Glutamatergic neuron (in vitro differentiated cells): ENCODE measurements around the gene BTRC. TPM values are rescaled to one million over a fixed set of nuclear protein-coding genes. Genes with fewer than 3 reads are reported as not detected.

ENCODE experiments used
- DNase-seq: peaks from one replicate; pipeline ENCODE4 v3.0.0; 2022
- H3K27ac Mint-ChIP-seq: one replicate; pipeline ENCODE4 v1.8.0; 2020; ENCODE audit warnings: mild to moderate bottlenecking, mixed read lengths, inconsistent platforms; ENCODE audit not compliant: unreplicated experiment
- H3K27me3 Mint-ChIP-seq: one replicate; pipeline ENCODE4 v1.8.0; 2020; ENCODE audit warnings: mild to moderate bottlenecking, moderate library complexity, mixed read lengths, inconsistent platforms; ENCODE audit not compliant: unreplicated experiment
- H3K36me3 Mint-ChIP-seq: one replicate; pipeline ENCODE4 v1.8.0; 2020; ENCODE audit warnings: mild to moderate bottlenecking, mixed read lengths, inconsistent platforms; ENCODE audit not compliant: unreplicated experiment
- H3K4me1 Mint-ChIP-seq: one replicate; pipeline ENCODE4 v1.8.0; 2020; ENCODE audit warnings: mild to moderate bottlenecking, low read depth, mixed read lengths, inconsistent platforms; ENCODE audit not compliant: unreplicated experiment
- H3K4me3 Mint-ChIP-seq: one replicate; pipeline ENCODE4 v1.8.0; 2020; ENCODE audit warnings: mild to moderate bottlenecking, mixed read lengths, inconsistent platforms; ENCODE audit not compliant: unreplicated experiment
- H3K9me3 Mint-ChIP-seq: one replicate; pipeline ENCODE4 v1.8.0; 2020; ENCODE audit warnings: mild to moderate bottlenecking, moderate library complexity, mixed read lengths, inconsistent platforms; ENCODE audit not compliant: unreplicated experiment
- CTCF ChIP-seq: fragments of 200-600 bp; sonication (generic); IDR thresholded peaks from one replicate; pipeline ENCODE4 v1.5.0; 2021; ENCODE audit not compliant: partially characterized antibody, unreplicated experiment
- total RNA-seq: library from RNA; stranded (reverse); fragmentation: NEBNext Ultra II Directional; extraction: Animal tissue kit (Norgen Biotek cat#: 25700); gene quantifications from one replicate; pipeline ENCODE4 v1.2.1, GENCODE V29; 2021; ENCODE audit not compliant: unreplicated experiment

The BTRC gene
- total RNA-seq, 1 donor from 2014 or later: 28.9 TPM

- no peak overlapping the region for H3K27ac Mint-ChIP-seq
- peaks cover 7% of the 10 kb centered on the region for H3K4me1 Mint-ChIP-seq
- no peak for DNase-seq
- H3K9me3 Mint-ChIP-seq: peaks cover 10% of the 10 kb centered on the region
- peak overlapping the region; percentile 49 for H3K4me3 Mint-ChIP-seq
- TF ChIP-seq CTCF: peak; percentile 57
- peaks cover 3% of the 10 kb centered on the region for H3K36me3 Mint-ChIP-seq
- peaks cover 16% of the 10 kb centered on the region for H3K27me3 Mint-ChIP-seq
Measured at GRCh38 chr10:101570428-101571270, 216.7 kb downstream of the BTRC start.

DNA sequence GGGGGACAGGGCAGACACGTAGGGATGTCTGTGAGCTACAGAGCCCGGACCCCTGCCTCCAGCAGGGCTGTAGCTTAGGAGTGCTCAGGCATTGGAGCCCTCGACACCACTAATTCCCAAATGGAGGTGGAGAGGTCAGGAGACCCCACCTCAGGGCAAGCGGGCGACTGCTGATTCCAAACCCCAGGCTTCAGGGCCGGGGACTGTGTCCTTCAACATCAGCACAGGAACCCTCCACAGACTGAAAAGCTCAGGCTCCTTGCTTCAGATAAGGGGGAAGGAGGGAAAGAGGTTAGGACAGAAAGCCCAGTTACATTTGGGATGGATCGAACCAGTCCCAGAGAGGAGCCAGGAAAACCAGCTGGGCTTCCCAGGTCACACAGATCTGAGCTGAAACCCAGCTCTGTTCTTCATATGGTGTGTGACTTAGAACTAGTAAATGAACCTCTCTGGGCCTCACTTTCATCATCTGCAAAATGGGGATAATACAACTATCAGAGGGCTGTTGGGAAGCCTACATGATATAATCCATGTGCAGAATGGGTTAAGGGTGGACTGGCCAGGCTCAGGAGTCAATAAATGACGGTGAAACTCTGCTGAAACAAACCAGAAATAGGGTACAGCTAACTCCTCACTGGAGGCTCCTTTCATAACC lies 217.4 kb downstream of the BTRC start:
- H3K9me3 Mint-ChIP-seq: peaks cover 8% of the 10 kb centered on the region
- H3K27ac Mint-ChIP-seq: no peak overlapping the region
- no peak for TF ChIP-seq CTCF
- peaks cover 12% of the 10 kb centered on the region for H3K27me3 Mint-ChIP-seq
- peaks cover 3% of the 10 kb centered on the region for H3K4me1 Mint-ChIP-seq
- no peak overlapping the region for H3K4me3 Mint-ChIP-seq
- no peak for DNase-seq
- peaks cover 3% of the 10 kb centered on the region for H3K36me3 Mint-ChIP-seq

- peaks cover 3% of the 10 kb centered on the region for H3K36me3 Mint-ChIP-seq
- no peak overlapping the region for H3K4me3 Mint-ChIP-seq
- no peak overlapping the region for H3K27ac Mint-ChIP-seq
- H3K27me3 Mint-ChIP-seq: peaks cover 9% of the 10 kb centered on the region
- DNase-seq: no peak
- TF ChIP-seq CTCF: no peak
- H3K9me3 Mint-ChIP-seq: peaks cover 6% of the 10 kb centered on the region
- H3K4me1 Mint-ChIP-seq: peaks cover 2% of the 10 kb centered on the region
Measured at GRCh38 chr10:101572126-101572525, 218.2 kb downstream of the BTRC start.

DNA sequence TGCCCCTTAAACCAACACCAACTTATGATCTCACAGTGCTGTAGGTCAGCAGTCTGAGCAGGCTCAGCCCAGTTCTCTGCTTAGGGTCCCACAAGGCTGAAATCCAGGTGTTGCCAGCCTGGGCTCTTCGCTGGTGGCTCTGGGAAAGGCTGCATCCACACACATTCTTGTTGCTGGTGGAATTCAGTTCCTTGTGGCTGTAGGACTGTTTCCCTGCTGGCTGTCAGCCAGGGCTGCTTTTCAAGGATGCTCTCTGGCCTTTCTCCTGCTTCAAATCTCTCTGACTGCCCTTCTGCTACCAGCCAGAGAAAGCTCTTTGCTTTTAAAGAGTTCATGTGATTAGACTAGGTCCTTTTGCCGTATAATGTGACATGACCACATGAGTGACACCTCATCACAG lies 218.8 kb downstream of the BTRC start:
- Mint-ChIP-seq H3K4me1 (peaks cover 2% of the 10 kb centered on the region), H3K27me3 (peaks cover 5% of the 10 kb centered on the region), H3K4me3 (no peak overlapping the region)

More for the DNA sequence above, 218.8 kb downstream of the BTRC start:
- TF ChIP-seq CTCF: no peak
- Mint-ChIP-seq H3K36me3 (peaks cover 3% of the 10 kb centered on the region), H3K27ac (no peak overlapping the region), H3K9me3 (peaks cover 2% of the 10 kb centered on the region)
- DNase-seq: no peak
